NT2/D1 (cell line): Measurements from ENCODE around the gene NPM3.

Source experiments
- DNase-seq: peaks from one replicate; pipeline ENCODE4 v3.0.0-alpha.2; 2011; ENCODE audit warnings: low read depth, low spot score
- H3K27me3 ChIP-seq: 2 replicates; pipeline ENCODE4 v1.6.0; 2011; ENCODE audit warnings: mild to moderate bottlenecking; ENCODE audit not compliant: insufficient read length, insufficient read depth
- H3K36me3 ChIP-seq: 2 replicates; pipeline ENCODE4 v1.6.1; 2011; ENCODE audit warnings: mild to moderate bottlenecking, low read length, mixed read lengths; ENCODE audit not compliant: insufficient read depth, insufficient read length
- H3K4me1 ChIP-seq: 2 replicates; pipeline ENCODE4 v1.5.1; 2011; ENCODE audit not compliant: insufficient read depth, insufficient read length
- H3K4me3 ChIP-seq: 2 replicates; pipeline ENCODE4 v1.5.1; 2011; ENCODE audit warnings: low read depth; ENCODE audit not compliant: insufficient read length
- H3K9ac ChIP-seq: 2 replicates; pipeline ENCODE4 v1.6.0; 2011; ENCODE audit warnings: low read depth; ENCODE audit not compliant: insufficient read length
- H3K9me3 ChIP-seq: 2 replicates; pipeline ENCODE4 v1.5.1; 2011; ENCODE audit warnings: mild to moderate bottlenecking, low read length; ENCODE audit not compliant: insufficient read depth
- SUZ12 ChIP-seq: IDR thresholded peaks from 2 replicates; pipeline ENCODE4 v1.6.1; 2011; ENCODE audit not compliant: insufficient read length, insufficient read depth; ENCODE audit errors: extremely low read depth
- YY1 ChIP-seq: IDR thresholded peaks from 2 replicates; pipeline ENCODE4 v1.6.1; 2011; ENCODE audit not compliant: insufficient read length, insufficient read depth
- ZNF274 ChIP-seq: IDR thresholded peaks from 2 replicates; pipeline ENCODE4 v1.6.1; 2011; ENCODE audit warnings: mild to moderate bottlenecking, low read depth, low read length

The NPM3 gene

DNA sequence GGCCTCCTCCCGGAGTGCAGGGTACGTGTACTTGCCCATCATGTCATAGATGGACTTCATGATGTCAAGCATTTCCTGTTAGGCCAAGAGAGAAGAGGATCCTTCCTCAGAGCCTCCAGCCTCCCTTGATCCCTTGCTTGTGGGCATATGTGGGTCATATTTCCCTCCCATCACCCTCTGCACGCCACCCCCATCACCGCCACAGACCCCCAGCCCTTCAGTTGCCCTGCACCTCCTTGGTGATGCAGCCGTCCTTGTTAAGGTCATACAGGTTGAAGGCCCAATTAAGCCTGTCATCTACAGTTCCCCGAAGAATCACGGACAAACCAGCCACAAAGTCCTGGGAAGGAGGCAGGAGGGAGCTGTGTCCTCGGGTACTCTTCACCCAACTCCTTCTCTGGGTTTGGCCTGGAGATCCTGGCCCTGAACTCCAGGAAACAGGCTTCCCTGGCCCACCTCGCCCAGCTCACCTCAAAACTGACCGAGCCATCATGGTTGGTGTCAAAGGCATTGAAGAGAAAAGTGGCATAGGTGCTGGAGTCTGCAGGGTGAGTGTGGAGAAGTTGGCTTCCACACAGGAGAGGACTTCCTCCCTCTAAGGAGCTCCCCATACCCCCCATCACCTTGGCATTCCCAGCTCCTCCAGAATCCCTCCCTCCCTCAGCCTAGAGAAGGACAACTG, 44.8 kb upstream of the NPM3 start:
- TF ChIP-seq ZNF274 (no peak), YY1 (no peak), SUZ12 (no peak)
- Histone ChIP-seq H3K9ac (no peak overlapping the region), H3K4me3 (no peak overlapping the region), H3K36me3 (no peaks in the 10 kb centered on the region), H3K27me3 (no peaks in the 10 kb centered on the region), H3K4me1 (peaks cover 5% of the 10 kb centered on the region), H3K9me3 (no peaks in the 10 kb centered on the region)
- no peak for DNase-seq

- Histone ChIP-seq H3K4me3 (no peak overlapping the region), H3K9me3 (no peaks in the 10 kb centered on the region), H3K4me1 (peaks cover 5% of the 10 kb centered on the region), H3K36me3 (no peaks in the 10 kb centered on the region), H3K27me3 (no peaks in the 10 kb centered on the region), H3K9ac (no peak overlapping the region)
- TF ChIP-seq YY1 (no peak), SUZ12 (no peak), ZNF274 (no peak)
- no peak for DNase-seq
These were observed 43.7 kb upstream of the NPM3 start for GRCh38 chr10:101826852-101827434.

DNA sequence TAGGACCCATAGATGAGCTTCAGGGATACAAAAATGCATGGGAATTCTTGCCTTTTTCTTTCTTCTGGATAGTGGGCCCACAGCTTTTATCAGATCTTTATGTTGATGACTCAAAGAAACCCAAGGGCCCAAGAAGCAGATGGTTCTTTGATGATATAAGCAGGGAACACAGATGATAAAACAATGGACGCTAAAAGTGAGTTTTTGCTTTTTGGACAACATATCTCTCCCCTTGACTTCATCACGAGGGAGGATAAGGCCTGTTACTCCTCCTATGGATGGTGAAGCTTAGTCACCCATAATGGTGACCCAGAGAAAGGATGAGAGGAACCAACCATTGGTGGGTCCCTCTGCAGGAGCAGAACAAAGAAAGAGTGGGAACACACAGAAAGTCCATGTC, 41.5 kb upstream of the NPM3 start:
- DNase-seq: no peak
- Histone ChIP-seq H3K9ac (no peak overlapping the region), H3K36me3 (no peaks in the 10 kb centered on the region), H3K27me3 (no peaks in the 10 kb centered on the region), H3K4me3 (no peak overlapping the region), H3K4me1 (peaks cover under 1% of the 10 kb centered on the region), H3K9me3 (no peaks in the 10 kb centered on the region)
- TF ChIP-seq YY1 (no peak), SUZ12 (no peak), ZNF274 (no peak)

GRCh38 chr10:101818872-101819633, 35.8 kb upstream of the NPM3 start:
- TF ChIP-seq YY1: no peak
- no peak for TF ChIP-seq SUZ12
- DNase-seq: no peak
- Histone ChIP-seq H3K9me3 (no peaks in the 10 kb centered on the region), H3K4me1 (no peaks in the 10 kb centered on the region), H3K27me3 (no peaks in the 10 kb centered on the region), H3K9ac (peak overlapping the region; percentile 77), H3K36me3 (no peaks in the 10 kb centered on the region), H3K4me3 (peak overlapping the region; percentile 46)

DNA sequence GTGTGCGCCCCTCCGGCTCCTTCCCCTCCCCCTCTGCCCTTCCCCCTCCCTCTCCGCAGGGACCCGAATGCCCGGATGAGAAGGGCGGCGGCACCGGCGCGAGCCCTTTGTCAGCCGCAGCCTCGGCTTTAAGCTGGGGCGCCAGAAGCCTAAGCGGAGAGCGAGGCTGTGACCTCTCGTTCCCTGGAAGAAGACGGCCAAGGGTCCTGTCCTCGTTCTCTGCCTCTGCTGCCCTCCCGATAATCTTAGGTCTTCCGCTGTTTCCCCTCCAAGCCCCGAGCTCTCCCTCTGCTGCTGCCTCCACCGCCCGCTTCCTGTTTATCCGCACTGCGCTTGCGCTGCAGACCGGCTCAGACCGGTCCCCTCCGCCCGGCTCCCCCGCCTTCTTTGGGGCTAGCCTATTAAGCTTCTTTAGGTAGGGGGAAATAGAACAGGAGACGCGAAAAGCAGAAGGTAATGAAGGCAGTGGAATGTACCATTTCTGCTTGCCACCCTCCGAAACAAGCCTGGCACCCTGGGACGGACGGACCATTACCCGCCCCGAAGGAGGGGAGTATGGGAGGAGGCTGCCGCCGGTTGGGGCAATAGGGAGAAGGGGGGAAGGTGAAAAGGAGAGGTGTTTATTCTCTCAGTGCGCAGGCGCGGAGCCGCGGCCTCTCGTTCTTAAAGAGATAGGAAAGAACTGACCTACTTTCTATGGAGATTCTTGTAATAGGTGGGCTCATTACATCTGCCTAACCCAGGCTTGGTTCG, 35.0 kb upstream of the NPM3 start, which contains the start of gene OGA:
OGA (minus strand) TSS at position 326 of the 753 bp plus-strand sequence. CDS start 422 bp downstream, outside the sequence.
- no peaks in the 10 kb centered on the region for H3K4me1 ChIP-seq
- H3K36me3 ChIP-seq: peaks cover 3% of the 10 kb centered on the region
- no peaks in the 10 kb centered on the region for H3K27me3 ChIP-seq
- peak; percentile 96 for DNase-seq
- TF ChIP-seq YY1 (no peak), ZNF274 (no peak), SUZ12 (no peak)
- peak within 1 kb of the TSS; percentile 91 for H3K4me3 ChIP-seq
- peak within 1 kb of the TSS; percentile 99 for H3K9ac ChIP-seq
- no peaks in the 10 kb centered on the region for H3K9me3 ChIP-seq

GRCh38 chr10:101817337-101818118, 34.3 kb upstream of the NPM3 start:
- H3K9me3 ChIP-seq: no peaks in the 10 kb centered on the region
- peaks cover 10% of the 10 kb centered on the region for H3K36me3 ChIP-seq
- TF ChIP-seq YY1 (no peak), SUZ12 (no peak), ZNF274 (no peak)
- peaks cover 1% of the 10 kb centered on the region for H3K4me1 ChIP-seq
- peak overlapping the region; percentile 99 for H3K9ac ChIP-seq
- H3K4me3 ChIP-seq: peak overlapping the region; percentile 91
- H3K27me3 ChIP-seq: no peaks in the 10 kb centered on the region
- peak; percentile 50 for DNase-seq
